Measurements from ENCODE around the gene VANGL2.

DNA sequence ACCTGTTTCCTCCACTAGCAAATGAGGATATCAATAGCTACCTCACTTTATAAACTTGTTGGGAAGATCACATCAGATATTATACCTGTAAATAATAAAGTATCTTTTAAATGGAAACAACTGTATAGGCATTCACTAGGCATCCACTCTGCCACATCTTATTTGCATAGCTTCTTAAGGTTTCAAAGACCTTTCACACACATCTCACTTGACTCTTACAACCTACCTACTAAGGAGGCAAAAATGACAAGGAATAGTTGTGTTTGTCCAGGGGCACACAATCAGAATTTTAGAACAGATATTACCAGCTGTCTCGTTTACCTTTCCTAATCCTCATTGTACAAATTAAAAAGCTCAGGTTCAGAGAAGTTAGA, 51.5 kb downstream of the VANGL2 start:
- TF ChIP-seq, protein P1, sequence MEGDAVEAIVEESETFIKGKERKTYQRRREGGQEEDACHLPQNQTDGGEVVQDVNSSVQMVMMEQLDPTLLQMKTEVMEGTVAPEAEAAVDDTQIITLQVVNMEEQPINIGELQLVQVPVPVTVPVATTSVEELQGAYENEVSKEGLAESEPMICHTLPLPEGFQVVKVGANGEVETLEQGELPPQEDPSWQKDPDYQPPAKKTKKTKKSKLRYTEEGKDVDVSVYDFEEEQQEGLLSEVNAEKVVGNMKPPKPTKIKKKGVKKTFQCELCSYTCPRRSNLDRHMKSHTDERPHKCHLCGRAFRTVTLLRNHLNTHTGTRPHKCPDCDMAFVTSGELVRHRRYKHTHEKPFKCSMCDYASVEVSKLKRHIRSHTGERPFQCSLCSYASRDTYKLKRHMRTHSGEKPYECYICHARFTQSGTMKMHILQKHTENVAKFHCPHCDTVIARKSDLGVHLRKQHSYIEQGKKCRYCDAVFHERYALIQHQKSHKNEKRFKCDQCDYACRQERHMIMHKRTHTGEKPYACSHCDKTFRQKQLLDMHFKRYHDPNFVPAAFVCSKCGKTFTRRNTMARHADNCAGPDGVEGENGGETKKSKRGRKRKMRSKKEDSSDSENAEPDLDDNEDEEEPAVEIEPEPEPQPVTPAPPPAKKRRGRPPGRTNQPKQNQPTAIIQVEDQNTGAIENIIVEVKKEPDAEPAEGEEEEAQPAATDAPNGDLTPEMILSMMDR (IDR thresholded peaks at IDR 0.05), result no peak
- TF ChIP-seq POLR2A (IDR thresholded peaks at IDR 0.05; ENCODE audit: low read depth), result no peak
